ENCODE data around the gene LSM12.
"Not testable (repeated sequence)": the region's sequence is repeated elsewhere in the genome, so short reads cannot be mapped to it uniquely, and the experiment has no call there.

Gene LSM12

DNA sequence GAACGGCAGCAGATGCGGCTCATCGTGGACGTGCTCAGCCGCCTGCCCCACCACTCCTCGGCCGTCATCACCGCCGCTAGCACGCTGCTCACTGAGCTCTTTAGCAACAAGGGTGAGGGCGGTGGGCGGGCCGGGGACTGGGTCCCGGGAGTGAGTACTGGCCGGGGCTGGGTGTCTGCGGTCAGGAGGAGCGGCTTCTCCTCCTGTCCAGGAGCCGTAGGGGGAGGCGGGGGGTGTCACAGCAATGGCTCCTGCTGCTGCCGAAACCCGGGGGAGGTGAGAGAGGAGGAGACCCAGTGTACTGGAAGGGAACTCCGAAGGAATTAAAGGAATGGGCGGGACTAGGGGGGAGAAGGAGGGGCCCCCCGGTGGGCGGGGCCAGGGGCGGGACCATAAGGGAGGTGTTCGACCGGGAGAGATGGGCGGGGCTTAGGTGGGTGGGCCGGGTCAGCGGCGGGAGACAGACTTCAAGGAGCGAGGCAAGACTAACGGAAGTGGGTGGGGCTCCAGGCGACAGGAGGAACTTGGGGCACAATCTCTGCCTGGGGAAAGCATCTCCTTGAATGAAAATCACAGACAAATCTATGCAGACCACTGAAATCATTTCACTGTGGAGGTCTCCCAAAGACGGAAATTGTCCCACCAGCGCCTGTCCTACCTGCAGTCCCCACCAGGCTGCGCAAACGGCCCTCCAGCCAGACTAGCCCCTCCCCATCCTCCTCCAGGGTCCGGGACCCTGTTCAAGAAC lies 59.7 kb downstream of the LSM12 start:
- Mint-ChIP-seq H3K27ac (no peak overlapping the region), H3K4me3 (peak overlapping the region; percentile 80), H3K36me3 (peaks cover 9% of the 10 kb centered on the region), H3K27me3 (peaks cover 4% of the 10 kb centered on the region), H3K9me3 (no peaks in the 10 kb centered on the region), H3K4me1 (peaks cover 19% of the 10 kb centered on the region)
- peak; percentile 84 for ATAC-seq (ENCODE audit: low read depth)
- DNase-seq (ENCODE audit: low spot score in 2 of 2) = peak; percentile 86 to 87

- peak; percentile 11 for ATAC-seq (ENCODE audit: low read depth)
- no peaks in the 10 kb centered on the region for H3K9me3 Mint-ChIP-seq
- DNase-seq (ENCODE audit: low spot score in 2 of 2) = no peak
- peaks cover 6% of the 10 kb centered on the region for H3K27me3 Mint-ChIP-seq
- H3K4me1 Mint-ChIP-seq = peaks cover 16% of the 10 kb centered on the region
- no peak overlapping the region for H3K27ac Mint-ChIP-seq
- peak overlapping the region; percentile 80 for H3K4me3 Mint-ChIP-seq
- H3K36me3 Mint-ChIP-seq = peaks cover 6% of the 10 kb centered on the region
Measured at GRCh38 chr17:44006272-44006597, 60.2 kb downstream of the LSM12 start.

DNA sequence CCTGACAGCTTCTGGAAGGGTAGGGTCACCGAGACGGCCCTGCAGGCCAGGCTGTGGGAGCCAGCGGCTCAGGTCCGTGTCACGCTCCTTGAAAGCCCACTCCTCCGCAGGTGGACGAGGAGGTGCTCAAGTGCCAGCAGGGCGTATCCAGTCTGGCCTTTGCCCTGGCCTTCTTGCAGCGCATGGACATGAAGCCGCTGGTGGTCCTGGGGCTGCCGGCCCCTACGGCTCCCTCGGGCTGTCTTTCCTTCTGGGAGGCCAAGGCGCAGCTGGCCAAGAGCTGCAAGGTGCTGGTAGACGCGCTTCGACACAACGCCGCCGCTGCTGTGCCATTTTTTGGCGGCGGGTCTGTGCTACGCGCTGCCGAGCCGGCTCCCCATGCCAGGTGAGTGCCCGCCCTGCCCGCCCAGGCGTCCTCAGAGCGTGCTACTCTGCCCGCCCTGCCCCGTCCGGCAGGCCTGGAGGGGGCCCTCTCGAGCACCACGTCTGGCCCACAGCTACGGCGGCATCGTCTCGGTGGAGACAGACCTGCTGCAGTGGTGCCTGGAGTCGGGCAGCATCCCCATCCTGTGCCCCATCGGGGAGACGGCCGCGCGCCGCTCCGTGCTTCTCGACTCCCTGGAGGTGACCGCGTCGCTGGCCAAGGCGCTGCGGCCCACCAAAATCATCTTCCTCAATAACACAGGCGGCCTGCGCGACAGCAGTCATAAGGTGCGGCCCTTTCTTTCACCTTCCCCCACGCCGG lies 60.8 kb downstream of the LSM12 start:
- peak overlapping the region; percentile 80 for H3K4me3 Mint-ChIP-seq
- no peaks in the 10 kb centered on the region for H3K9me3 Mint-ChIP-seq
- H3K27ac Mint-ChIP-seq = no peak overlapping the region
- H3K27me3 Mint-ChIP-seq = peaks cover 6% of the 10 kb centered on the region
- DNase-seq (ENCODE audit: low spot score in 2 of 2) (peak; percentile 32 to 55), ATAC-seq (ENCODE audit: low read depth) (peak; percentile 21)
- peaks cover 16% of the 10 kb centered on the region for H3K4me1 Mint-ChIP-seq
- H3K36me3 Mint-ChIP-seq = peaks cover 5% of the 10 kb centered on the region

DNA sequence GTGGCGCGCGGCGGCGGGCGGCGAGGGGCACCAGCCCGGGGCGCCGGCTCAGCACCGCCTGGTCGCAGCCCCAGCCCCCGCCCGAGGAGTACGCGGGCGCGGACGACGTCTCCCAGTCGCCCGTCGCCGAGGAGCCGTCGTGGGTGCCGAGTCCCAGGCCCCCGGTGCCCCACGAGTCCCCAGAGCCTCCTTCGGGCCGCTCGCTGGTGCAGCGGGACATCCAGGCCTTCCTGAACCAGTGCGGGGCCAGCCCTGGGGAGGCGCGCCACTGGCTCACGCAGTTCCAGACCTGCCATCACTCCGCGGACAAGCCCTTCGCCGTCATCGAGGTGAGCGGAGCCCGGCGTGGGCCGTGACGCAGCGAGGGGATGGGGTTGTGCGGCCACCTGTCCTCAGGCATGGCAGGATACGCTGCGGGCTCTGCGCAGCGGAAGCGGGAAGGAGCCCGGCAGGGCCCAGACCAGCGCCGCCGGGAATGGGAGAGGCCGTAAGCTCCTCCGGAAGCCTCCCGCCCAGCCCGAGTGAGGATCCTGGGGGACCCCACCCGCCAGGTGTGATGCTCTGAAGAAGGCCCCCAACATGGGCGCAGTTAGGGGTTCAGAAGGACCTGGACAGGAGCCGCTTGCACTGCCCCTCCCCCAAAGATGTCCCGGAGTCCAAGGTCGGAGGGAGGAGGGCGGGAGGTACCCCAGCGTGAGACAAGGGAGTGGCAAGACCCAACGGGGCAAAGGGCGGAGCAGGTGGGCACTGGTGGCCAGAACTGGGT lies 61.5 kb downstream of the LSM12 start:
- Mint-ChIP-seq H3K9me3 (no peaks in the 10 kb centered on the region), H3K4me1 (peaks cover 16% of the 10 kb centered on the region), H3K27ac (no peak overlapping the region), H3K36me3 (peaks cover 2% of the 10 kb centered on the region), H3K4me3 (peak overlapping the region; percentile 65), H3K27me3 (peaks cover 6% of the 10 kb centered on the region)
- peak; percentile 9 to 53 for DNase-seq (ENCODE audit: low spot score in 2 of 2)
- no peak for ATAC-seq (ENCODE audit: low read depth)

DNA sequence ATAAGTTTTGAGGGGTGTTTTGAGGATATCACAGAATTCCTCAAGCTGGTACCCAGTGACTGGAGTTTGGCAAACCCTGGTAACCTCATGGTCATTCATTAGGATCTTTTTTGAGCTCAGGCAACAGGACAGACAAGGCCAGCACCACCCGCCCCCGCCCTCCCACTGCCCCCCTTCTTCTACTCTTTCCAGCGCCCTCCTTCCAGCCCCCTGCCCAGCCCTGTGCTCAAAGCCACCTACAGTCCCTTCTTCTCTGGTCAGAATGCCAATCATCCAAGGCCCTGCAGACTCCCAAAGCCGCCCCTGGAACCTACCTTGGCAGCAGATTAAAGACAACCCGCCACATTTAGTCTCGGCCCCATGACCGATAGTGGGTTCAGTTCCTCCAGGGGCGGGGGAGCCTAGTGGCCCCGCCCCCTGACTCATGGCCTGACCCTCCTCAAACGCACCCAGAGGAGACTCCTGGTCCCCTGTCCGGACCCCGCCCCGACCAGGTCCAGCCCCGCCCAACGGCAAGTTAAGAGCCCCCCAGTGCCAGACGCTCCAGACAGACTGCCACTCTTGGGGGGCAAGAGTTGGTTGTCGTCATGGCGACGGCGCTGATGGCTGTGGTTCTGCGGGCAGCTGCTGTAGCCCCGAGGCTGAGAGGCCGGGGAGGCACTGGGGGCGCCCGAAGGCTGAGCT lies 62.3 kb downstream of the LSM12 start, which contains the start of gene NAGS:
Gene NAGS, plus strand, starts transcription at position 546 of the 684 bp plus-strand sequence. Its CDS starts 42 bp downstream, at position 588.
- Mint-ChIP-seq H3K4me3 (peak within 1 kb of the TSS; percentile 65), H3K36me3 (no peaks in the 10 kb centered on the region), H3K27ac (no peak within 1 kb of the TSS), H3K4me1 (peaks cover 16% of the 10 kb centered on the region), H3K9me3 (no peaks in the 10 kb centered on the region), H3K27me3 (peaks cover 6% of the 10 kb centered on the region)
- ATAC-seq (ENCODE audit: low read depth) (no peak), DNase-seq (ENCODE audit: low spot score in 2 of 2) (no peak)

GRCh38 chr17:44002141-44002848 lies 64.2 kb downstream of the LSM12 start:
- Mint-ChIP-seq H3K27ac (no peak overlapping the region), H3K27me3 (peaks cover 12% of the 10 kb centered on the region), H3K36me3 (no peaks in the 10 kb centered on the region), H3K4me1 (peaks cover 8% of the 10 kb centered on the region), H3K9me3 (no peaks in the 10 kb centered on the region), H3K4me3 (no peak overlapping the region)
- no peak for ATAC-seq (ENCODE audit: low read depth)
- DNase-seq (ENCODE audit: low spot score in 2 of 2) = no peak

DNA sequence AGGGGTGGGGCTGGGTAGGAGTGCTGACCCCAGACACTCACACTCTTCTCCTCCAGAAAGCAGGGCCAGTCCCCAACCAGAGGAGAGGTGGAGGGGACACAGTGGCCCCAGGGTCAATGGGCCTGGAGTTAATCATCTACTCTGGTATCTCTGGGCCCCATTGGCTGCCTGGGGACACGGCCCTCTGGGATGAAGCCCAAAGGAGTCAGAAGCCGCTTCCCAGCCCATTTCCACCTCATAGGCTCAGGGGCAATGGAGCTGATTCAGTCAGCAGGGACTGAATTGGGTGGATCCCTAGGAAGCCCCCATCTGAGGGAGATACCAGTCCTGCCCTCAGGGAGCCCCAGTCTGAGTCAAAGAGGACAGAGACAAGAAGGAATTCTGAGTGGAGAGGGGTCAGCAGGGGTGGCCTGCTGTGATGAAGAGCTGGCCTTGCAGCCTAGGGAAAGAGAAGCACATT lies 65.0 kb downstream of the LSM12 start:
- no peak for ATAC-seq (ENCODE audit: low read depth)
- Mint-ChIP-seq H3K36me3 (no peaks in the 10 kb centered on the region), H3K9me3 (no peaks in the 10 kb centered on the region), H3K4me1 (peaks cover 5% of the 10 kb centered on the region), H3K27me3 (peaks cover 12% of the 10 kb centered on the region), H3K27ac (no peak overlapping the region), H3K4me3 (no peak overlapping the region)
- DNase-seq (ENCODE audit: low spot score in 2 of 2) = no peak

DNA sequence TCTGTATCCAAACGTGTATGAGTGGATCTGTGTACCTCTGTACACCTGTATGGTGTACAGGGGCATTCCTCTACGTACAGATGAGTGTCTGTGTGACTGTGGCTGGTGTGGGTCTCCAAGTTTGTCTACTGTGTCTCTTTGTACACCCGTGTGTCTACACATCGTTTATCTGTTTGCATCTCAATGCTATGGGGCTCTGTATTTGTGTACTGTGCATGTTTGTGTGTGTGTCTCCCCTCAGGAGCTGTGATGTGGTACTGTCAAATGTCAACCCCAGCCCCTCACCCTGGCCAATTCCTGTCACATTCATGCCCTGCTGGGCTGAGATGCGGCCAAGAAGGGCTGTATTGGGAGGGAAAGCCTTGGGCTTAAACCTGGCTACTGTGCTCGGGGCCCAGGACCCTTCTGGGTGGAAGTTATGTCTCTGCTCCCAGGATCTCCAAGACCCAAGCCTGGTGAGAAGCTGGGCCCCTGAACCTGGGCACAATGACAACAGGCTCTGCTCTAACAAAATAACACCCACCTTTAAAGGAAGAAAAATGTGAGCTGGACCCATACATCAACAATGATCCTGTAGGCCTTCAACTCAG lies 65.5 kb downstream of the LSM12 start:
- no peaks in the 10 kb centered on the region for H3K9me3 Mint-ChIP-seq
- H3K27ac Mint-ChIP-seq = no peak overlapping the region
- ATAC-seq (ENCODE audit: low read depth) (no peak), DNase-seq (ENCODE audit: low spot score in 2 of 2) (no peak)
- H3K4me1 Mint-ChIP-seq = peaks cover 1% of the 10 kb centered on the region
- peaks cover 12% of the 10 kb centered on the region for H3K27me3 Mint-ChIP-seq
- no peak overlapping the region for H3K4me3 Mint-ChIP-seq
- no peaks in the 10 kb centered on the region for H3K36me3 Mint-ChIP-seq

DNA sequence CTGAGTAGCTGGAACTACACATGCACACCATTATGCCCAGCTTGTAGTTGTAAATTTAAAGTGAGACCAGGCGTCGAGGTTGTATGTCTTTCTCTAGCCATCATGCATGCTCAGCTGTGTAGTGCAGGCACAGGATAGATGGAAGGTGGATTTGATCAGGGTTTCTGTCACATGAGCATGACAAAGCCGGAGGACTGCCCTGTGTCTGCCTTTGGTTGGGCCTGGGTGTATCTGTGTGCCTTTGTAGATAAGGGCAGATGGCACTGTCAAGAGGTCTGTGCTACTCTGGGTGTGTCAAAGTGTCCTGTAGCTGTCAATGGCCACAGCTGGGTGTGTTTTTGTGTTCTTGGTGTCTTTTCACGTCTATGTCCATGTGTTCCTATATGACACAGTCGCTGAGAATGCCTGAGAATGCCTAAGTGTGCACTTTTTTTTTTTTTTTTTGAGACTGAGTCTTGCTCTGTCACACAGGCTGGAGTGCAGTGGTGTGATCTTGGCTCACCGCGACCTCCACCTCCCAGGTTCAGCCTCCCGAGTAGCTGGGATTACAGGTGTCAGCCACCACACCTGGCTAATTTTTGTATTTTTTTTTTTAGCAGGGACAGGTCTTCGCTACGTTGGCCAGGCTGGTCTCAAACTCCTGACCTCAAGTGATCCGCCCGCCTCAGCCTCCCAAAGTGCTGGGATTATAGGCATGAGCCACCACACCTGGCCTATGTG lies 66.2 kb downstream of the LSM12 start:
- Mint-ChIP-seq H3K27ac (no peak overlapping the region), H3K4me1 (no peaks in the 10 kb centered on the region)
- no peak for ATAC-seq (ENCODE audit: low read depth)

GRCh38 chr17:43999024-43999423 lies 67.4 kb downstream of the LSM12 start:
- Mint-ChIP-seq H3K27me3 (peaks cover 19% of the 10 kb centered on the region), H3K4me3 (no peak overlapping the region), H3K36me3 (no peaks in the 10 kb centered on the region), H3K27ac (no peak overlapping the region), H3K9me3 (no peaks in the 10 kb centered on the region), H3K4me1 (no peaks in the 10 kb centered on the region)
- no peak for DNase-seq (ENCODE audit: low spot score in 2 of 2)
- ATAC-seq (ENCODE audit: low read depth) = no peak

More for the DNA sequence above, 66.2 kb downstream of the LSM12 start:
- no peak overlapping the region for H3K4me3 Mint-ChIP-seq
- H3K36me3 Mint-ChIP-seq = no peaks in the 10 kb centered on the region
- no peak for DNase-seq (ENCODE audit: low spot score in 2 of 2)
- peaks cover 14% of the 10 kb centered on the region for H3K27me3 Mint-ChIP-seq
- no peaks in the 10 kb centered on the region for H3K9me3 Mint-ChIP-seq

DNA sequence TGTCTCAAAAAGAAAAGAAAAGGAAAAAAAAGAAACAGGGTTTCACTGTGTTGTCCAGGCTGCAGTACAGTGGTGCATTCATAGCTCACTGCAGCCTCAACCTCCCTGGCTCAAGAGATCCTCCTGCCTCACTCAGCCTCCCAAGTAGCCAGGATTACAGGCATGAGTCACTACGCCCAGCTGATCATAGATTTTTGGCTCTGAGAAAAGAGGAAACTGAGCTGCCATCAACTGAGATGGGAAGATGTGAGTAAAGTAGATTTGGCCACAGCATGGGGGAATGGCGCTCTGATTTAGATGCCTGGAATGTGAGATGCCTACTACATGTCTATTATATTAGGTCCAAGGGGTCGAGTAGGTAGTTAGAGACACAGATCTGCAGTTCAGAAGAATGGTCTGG lies 67.9 kb downstream of the LSM12 start:
- Mint-ChIP-seq H3K27me3 (peaks cover 19% of the 10 kb centered on the region), H3K9me3 (no peaks in the 10 kb centered on the region), H3K4me1 (no peaks in the 10 kb centered on the region), H3K27ac (no peak overlapping the region), H3K4me3 (no peak overlapping the region), H3K36me3 (no peaks in the 10 kb centered on the region)
- DNase-seq (ENCODE audit: low spot score in 2 of 2) = no peak
- no peak for ATAC-seq (ENCODE audit: low read depth)

DNA sequence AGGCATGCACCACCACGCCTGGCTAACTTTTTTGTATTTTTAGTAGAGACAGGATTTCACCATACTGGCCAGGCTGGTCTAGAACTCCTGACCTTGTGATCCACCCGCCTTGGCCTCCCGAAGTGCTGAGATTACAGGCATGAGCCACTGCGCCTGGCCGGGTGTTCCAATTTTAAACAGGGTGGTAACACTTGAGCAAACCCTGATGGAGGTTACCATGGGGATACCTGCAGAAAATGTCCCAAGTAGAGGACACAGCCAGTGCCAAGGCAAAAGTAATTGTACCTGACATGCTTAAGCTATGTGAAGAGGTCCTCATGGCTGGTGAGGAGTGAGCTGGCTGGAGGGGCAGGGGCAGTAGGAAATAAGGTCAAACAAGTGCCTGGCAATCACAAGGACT lies 69.3 kb downstream of the LSM12 start:
- H3K4me3 Mint-ChIP-seq; H3K9me3 Mint-ChIP-seq; DNase-seq (ENCODE audit: low spot score in 2 of 2); H3K36me3 Mint-ChIP-seq; H3K27ac Mint-ChIP-seq; ATAC-seq (ENCODE audit: low read depth); H3K4me1 Mint-ChIP-seq: not testable (repeated sequence)
- peaks cover 19% of the 10 kb centered on the region for H3K27me3 Mint-ChIP-seq
